Right renal pelvis (tissue), 4 donors: ENCODE measurements around the gene MAST3. TPM values are rescaled to one million over a fixed set of nuclear protein-coding genes. Genes with fewer than 3 reads are reported as not detected.
"Not testable (repeated sequence)": the region's sequence is repeated elsewhere in the genome, so short reads cannot be mapped to it uniquely, and the experiment has no call there.

Experiments
- DNase-seq, 4 donors: peaks; one replicate each; pipeline ENCODE4 v3.0.0-alpha.2; 2013; ENCODE audit warnings: low read depth in 4 of 4, low spot score in 3 of 4, missing footprints in 1 of 4
- polyA plus RNA-seq, 4 donors: library from polyadenylated mRNA; unstranded; fragments of 120-200 nt; gene quantifications; one replicate each; pipeline ENCODE4 v1.2.1, GENCODE V29; 2013; ENCODE audit not compliant: insufficient read length in 4 of 4

Gene MAST3
- polyA plus RNA-seq, 4 donors: 3.7 to 5.5 (median 4.8) TPM

GRCh38 chr19:18085702-18086457, 11.7 kb upstream of the MAST3 start:
- no peak for DNase-seq

DNA sequence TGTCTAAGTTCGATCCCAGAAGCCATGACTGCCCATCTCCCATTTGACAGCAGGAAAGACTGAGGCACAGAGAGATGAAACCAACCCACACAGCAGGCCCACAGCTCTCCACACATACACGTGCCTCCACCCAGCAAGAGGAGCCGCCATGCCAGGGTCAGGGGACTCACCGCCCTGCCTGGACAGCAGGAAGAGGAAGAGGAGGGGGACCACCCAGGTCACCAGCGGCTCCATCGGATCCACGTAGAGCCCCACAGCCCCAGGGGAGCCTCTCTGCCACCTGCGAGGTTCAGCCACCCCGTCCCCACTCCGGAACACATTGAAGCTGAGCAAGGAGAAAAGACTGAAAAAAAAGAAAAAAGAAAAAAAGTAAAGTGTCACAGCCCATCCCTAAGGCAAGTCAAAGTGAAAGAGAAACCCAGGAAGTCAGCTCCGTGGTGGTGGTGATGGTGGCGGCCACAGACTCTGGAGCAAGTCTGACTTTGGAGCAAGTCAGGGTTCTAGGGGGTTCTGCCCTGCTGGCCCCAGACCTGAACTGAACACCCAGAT, 10.9 kb upstream of the MAST3 start, which contains the start of gene IL12RB1:
Gene IL12RB1, minus strand, starts transcription at position 345 of the 549 bp plus-strand sequence. Its CDS starts 111 bp downstream, at position 234.
- no peak for DNase-seq

GRCh38 chr19:18089096-18089541, 8.5 kb upstream of the MAST3 start:
- DNase-seq: not testable (repeated sequence)

- no peak for DNase-seq
Observed at GRCh38 chr19:18089726-18090125, 7.9 kb upstream of the MAST3 start.

GRCh38 chr19:18090545-18091216, 6.9 kb upstream of the MAST3 start:
- DNase-seq: no peak

DNA sequence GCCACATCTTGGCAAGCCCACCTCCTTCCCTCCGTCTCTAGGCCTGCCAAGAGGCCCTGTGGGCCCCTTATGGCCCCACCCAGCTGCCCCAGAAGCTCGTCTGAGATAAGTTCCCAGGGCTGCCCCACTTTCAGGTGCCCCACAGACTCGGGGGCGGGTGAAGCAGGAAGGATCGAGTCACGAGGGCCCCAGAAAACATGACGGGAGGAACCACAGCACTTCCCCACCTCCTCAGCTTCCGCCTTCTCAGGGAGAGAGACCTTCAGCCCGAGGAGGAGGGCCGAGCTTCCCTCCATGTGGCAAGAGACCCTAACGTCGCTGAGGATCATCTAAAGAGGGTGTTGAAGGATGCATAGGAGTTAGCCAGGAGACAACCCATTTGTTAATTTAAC, 6.4 kb upstream of the MAST3 start:
- no peak for DNase-seq

GRCh38 chr19:18093439-18094161, 4.0 kb upstream of the MAST3 start:
- DNase-seq: no peak

DNA sequence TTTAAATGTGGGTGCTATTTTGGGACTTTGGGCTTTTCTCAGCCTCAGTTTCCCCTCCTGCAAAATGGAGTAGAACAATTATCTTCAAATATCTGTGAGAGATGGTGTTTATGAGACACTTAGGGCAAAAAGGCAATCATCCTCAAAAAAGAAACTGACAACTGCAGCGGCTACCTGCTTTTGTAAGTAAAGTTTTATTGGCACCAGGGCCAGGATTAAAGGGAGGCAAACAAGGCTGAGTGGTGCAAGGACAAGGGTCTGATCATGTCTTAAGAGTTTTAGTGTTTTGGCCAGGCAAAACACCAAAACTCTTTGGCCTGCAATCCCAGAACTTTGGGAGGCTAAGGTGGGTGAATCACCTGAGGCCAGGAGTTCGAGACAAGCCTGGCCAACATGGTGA, 1.3 kb upstream of the MAST3 start:
- DNase-seq: no peak

DNA sequence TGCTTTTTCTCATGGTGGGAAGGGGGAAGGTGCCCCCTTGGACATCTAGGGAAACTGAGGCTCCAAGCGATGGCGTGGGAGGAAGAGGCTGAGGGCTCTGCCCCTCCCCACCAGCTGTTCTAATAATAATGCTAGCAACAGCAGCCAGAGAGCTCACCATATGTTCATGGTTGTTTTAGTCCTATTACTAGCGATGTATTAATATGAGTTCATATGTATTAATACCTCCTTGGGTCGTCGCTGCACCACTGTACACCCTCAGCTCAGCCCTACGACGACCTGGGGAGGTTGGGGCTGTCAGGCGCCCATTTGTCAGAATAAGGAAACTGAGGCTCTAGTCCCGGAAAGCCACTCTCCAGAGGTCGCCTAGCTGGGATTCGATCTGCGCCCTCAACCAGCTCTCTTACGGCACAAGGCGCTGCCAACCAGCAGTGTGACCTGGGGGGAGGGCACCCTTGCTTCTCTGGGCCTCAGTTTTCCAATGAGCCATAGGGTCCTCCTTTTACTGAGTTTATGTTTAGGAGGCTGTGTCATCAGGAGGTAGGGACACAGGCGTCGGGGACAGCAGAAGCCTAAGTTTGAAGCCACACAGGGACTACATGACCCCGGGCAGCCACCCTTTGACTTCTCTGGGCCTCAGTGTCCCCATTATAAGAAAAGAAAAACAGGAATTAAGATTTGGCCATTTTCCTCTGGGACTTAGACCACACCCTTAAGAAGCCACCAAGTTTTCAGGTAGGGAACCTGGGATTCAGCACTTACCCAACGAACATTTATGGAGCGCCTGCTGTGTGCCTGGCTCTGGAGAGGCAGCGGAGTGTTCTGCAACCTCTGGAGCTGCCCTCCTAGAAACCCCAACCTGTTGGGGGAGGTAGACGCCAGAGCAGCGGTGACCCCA, 664 bp downstream of the MAST3 start:
- no peak for DNase-seq

DNA sequence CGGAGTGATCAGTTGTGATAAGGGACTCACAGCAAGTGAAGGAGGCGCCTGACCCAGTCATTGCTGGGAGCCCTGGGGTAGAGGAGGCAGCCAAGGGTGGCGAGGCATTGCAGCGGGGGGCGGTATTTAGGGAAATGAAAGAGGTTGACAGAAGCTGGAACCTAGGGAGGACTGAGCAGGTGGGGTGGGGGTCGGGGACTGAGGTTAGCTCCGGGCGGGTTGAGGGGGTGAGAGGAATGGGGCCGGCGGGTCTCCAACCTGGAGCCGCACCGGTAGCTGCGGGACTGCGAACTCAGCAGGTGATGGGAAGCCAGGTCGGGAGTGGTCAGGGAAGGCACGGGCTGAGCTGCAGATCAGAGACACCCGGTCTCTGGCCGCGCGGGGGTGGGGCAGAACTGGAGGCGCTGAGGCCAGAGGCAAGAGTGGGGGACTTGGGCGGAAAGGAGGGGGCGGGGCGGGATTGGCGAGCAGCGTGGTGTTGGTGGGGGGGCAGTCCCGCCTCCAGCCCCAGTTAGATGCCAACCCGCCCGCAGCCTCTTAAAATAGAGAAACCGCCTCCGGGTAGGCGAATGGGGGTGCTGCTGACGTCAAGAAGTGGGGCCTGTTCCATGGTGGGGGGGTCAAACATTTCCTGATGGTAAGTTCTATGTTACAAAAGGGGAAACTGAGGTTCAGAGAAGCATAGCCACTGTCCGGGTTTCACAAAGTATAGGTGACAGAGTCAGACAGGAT, 1.5 kb downstream of the MAST3 start:
- DNase-seq: no peak

- DNase-seq: no peak
Observed at GRCh38 chr19:18099623-18099995, 2.0 kb downstream of the MAST3 start.

- DNase-seq: no peak
Observed at GRCh38 chr19:18100710-18101109, 3.1 kb downstream of the MAST3 start.

GRCh38 chr19:18101268-18101667, 3.7 kb downstream of the MAST3 start:
- no peak for DNase-seq

GRCh38 chr19:18102916-18103542, 5.5 kb downstream of the MAST3 start:
- no peak for DNase-seq

GRCh38 chr19:18104793-18105131, 7.2 kb downstream of the MAST3 start:
- DNase-seq: no peak

DNA sequence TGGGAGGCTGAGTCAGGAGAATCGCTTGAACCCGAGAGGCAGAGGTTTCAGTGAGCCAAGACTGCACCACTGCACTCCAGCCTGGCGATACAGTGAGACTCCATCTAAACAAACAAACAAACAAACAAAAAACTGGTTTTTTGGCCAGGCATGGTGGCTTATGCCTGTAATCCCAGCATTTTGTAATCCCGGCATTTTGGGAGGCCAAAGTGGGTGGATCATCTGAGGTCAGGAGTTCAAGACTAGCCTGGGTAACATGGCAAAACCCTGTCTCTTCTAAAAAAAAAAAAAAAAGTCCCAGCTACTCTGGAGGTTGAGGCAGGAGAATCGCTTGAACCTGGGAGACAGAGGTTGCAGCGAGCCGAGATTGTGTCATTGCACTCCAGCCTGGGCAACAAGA, 7.7 kb downstream of the MAST3 start:
- DNase-seq: not testable (repeated sequence)

DNA sequence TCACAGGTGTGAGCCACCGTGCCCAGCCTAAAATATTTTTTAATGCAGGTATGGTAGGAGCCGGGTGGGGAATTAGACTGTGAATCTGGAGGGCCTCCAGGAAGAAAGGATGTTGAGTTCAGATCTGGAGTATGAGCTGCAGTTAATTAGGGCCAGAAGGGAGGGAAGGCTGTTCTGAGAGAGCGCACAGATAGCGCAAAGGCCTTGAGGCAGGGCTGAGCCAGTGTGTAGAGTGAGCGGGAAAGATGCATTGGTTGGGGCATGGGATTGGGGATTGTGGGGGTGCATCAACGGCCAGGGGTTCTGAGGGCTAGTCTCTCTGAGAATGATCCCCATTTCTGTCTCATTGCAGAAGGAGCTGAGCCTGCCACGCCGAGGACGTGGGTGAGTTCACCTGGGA, 9.7 kb downstream of the MAST3 start:
- DNase-seq: no peak

DNA sequence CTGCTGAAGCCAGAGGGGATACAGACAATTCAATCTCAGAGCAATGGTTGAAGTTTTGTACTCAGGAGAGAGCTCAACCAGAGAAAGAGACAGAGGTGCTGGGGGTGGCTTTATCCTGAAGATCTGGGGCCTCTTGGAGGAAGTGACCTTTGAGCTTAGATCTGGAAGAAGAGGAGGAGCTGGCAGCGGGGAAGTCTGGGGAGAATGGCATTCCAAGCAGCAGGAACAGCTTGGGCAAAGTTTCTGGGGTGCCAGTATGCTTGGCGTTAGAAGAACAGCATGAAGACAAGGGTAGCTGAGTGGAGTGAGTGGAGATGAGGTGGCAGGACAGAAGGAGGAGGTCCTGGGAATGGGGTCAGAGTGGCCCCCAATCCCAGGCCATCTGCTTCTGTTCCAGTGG, 11.3 kb downstream of the MAST3 start:
- DNase-seq: no peak

GRCh38 chr19:18109341-18109732, 11.8 kb downstream of the MAST3 start:
- no peak for DNase-seq
